H1 (cell line): ENCODE results near the gene RESP18. TPM values are rescaled to one million over a fixed set of nuclear protein-coding genes. Genes with fewer than 3 reads are reported as not detected.

ENCODE experiments used
- CTCF ChIA-PET: fragments of 300-600 bp; sonication (Branson Sonifier 250); formaldehyde crosslinking; loops from one replicate; lab custom pipeline; 2021; ENCODE audit not compliant: partially characterized antibody; lab: Charles Lee
- POLR2A ChIA-PET: fragments of 300-600 bp; sonication (Branson Sonifier 250); formaldehyde crosslinking; loops from one replicate; lab custom pipeline; 2021; ENCODE audit warnings: inconsistent platforms; ENCODE audit not compliant: partially characterized antibody; lab: Charles Lee
- DNase-seq, 2 experiments: peaks; one replicate each; pipeline versions ENCODE4 v3.0.0 to v3.0.0-alpha.2; 2010 to 2022; ENCODE audit warnings: low spot score in 2 of 2, low read depth in 1 of 2, mixed read lengths in 1 of 2
- FAIRE-seq: peaks from 2 replicates; lab custom pipeline; 2011; peaks lifted over from hg19 to GRCh38; lab: Jason Lieb, UNC
- H2AFZ ChIP-seq: 2 replicates; pipeline ENCODE4 v1.8.1; 2012; ENCODE audit warnings: low read length, inconsistent platforms
- H2AK5ac ChIP-seq: 2 replicates; pipeline ENCODE4 v1.6.1; 2013; ENCODE audit warnings: low read depth, low read length
- H2BK120ac ChIP-seq: replicated peaks from 2 replicates; pipeline ENCODE3; 2013; ENCODE audit warnings: low read depth, low read length, inconsistent platforms
- H2BK12ac ChIP-seq: 2 replicates; pipeline ENCODE4 v1.6.1; 2013; ENCODE audit warnings: low read depth, low read length
- H2BK15ac ChIP-seq: 2 replicates; pipeline ENCODE4 v1.6.1; 2013; ENCODE audit warnings: low read length
- H2BK20ac ChIP-seq: 2 replicates; pipeline ENCODE4 v1.6.1; 2013; ENCODE audit warnings: low read length
- H2BK5ac ChIP-seq: 2 replicates; pipeline ENCODE4 v1.6.1; 2013; ENCODE audit warnings: low read depth, low read length
- H3K14ac ChIP-seq: 2 replicates; pipeline ENCODE4 v1.6.1; 2013; ENCODE audit warnings: inconsistent platforms; ENCODE audit not compliant: insufficient read length
- H3K18ac ChIP-seq: 2 replicates; pipeline ENCODE4 v1.6.1; 2013; ENCODE audit warnings: low read length; ENCODE audit errors: extremely low read depth
- H3K23ac ChIP-seq: 2 replicates; pipeline ENCODE4 v1.6.1; 2013; ENCODE audit warnings: inconsistent platforms; ENCODE audit not compliant: insufficient read length
- H3K23me2 ChIP-seq: 2 replicates; pipeline ENCODE4 v1.6.1; 2013; ENCODE audit warnings: low read depth, low read length
- H3K27ac ChIP-seq: 2 replicates; pipeline ENCODE4 v1.6.1; 2011; ENCODE audit warnings: low read depth, low read length, inconsistent platforms
- H3K27me3 ChIP-seq, 4 experiments: replicated peaks in 1 of 4; 1 replicate in 1 of 4; 2 replicates in 3 of 4; pipeline versions ENCODE4 v1.6.1 to v1.8.1; 2011 to 2013; ENCODE audit warnings: low read length in 3 of 4, mild to moderate bottlenecking in 3 of 4, inconsistent platforms in 2 of 4, mixed read lengths in 2 of 4, moderate library complexity in 1 of 4; ENCODE audit not compliant: control insufficient read depth in 3 of 4, insufficient read depth in 3 of 4; ENCODE audit errors: extremely low read depth in 1 of 4
- H3K36me3 ChIP-seq, 4 experiments: 2 replicates each; pipeline versions ENCODE4 v1.6.1 to v1.8.1; 2011 to 2013; ENCODE audit warnings: mild to moderate bottlenecking in 4 of 4, low read length in 3 of 4, moderate library complexity in 2 of 4, control low read depth in 1 of 4, inconsistent platforms in 1 of 4; ENCODE audit not compliant: insufficient read depth in 4 of 4, control insufficient read depth in 2 of 4
- H3K4ac ChIP-seq: replicated peaks from 2 replicates; pipeline ENCODE3; 2013; ENCODE audit warnings: low read length, low read depth, mixed read lengths, inconsistent platforms; ENCODE audit not compliant: insufficient read length
- H3K4me1 ChIP-seq, 4 experiments: replicated peaks in 1 of 4; 1 replicate in 1 of 4; 2 replicates in 3 of 4; pipeline versions ENCODE4 v1.6.1 to v1.8.1; 2011 to 2013; ENCODE audit warnings: low read length in 3 of 4, inconsistent platforms in 2 of 4, mixed read lengths in 1 of 4; ENCODE audit not compliant: insufficient read depth in 4 of 4, control insufficient read depth in 3 of 4
- H3K4me2 ChIP-seq, 2 experiments: 2 replicates each; pipeline versions ENCODE4 v1.6.1 to v1.8.1; 2011 to 2013; ENCODE audit warnings: low read depth in 2 of 2, low read length in 2 of 2, control low read depth in 1 of 2, inconsistent platforms in 1 of 2, mild to moderate bottlenecking in 1 of 2; ENCODE audit not compliant: insufficient read depth in 1 of 2
- H3K4me3 ChIP-seq, 4 experiments: fragments of 200-600, 300-600 bp in 1 of 4; sonication (generic), shearing (Covaris generic), sonication (Bioruptor Twin) in 1 of 4; 2 replicates each; pipeline versions ENCODE4 v1.5.1 to v1.8.1; 2011 to 2016; ENCODE audit warnings: low read length in 4 of 4, low read depth in 3 of 4, control low read depth in 2 of 4, inconsistent platforms in 2 of 4, mild to moderate bottlenecking in 2 of 4, mixed read lengths in 1 of 4, moderate library complexity in 1 of 4; ENCODE audit not compliant: insufficient read depth in 2 of 4; ENCODE audit errors: extremely low read depth in 1 of 4
- H3K56ac ChIP-seq: replicated peaks from 2 replicates; pipeline ENCODE3; 2013; ENCODE audit warnings: low read depth, mild to moderate bottlenecking, mixed read lengths, low read length, inconsistent platforms; ENCODE audit not compliant: insufficient read length
- H3K79me1 ChIP-seq: 2 replicates; pipeline ENCODE4 v1.6.1; 2013; ENCODE audit warnings: low read depth, low read length, control low read depth
- H3K79me2 ChIP-seq, 2 experiments: 2 replicates each; pipeline versions ENCODE4 v1.6.1 to v1.8.1; 2012 to 2013; ENCODE audit warnings: low read length in 2 of 2, mild to moderate bottlenecking in 2 of 2, inconsistent platforms in 1 of 2; ENCODE audit not compliant: insufficient read depth in 2 of 2, control insufficient read depth in 1 of 2
- H3K9ac ChIP-seq, 4 experiments: replicated peaks in 1 of 4; 1 replicate in 1 of 4; 2 replicates in 3 of 4; pipeline versions ENCODE4 v1.6.1 to v1.8.1; 2011 to 2013; ENCODE audit warnings: low read depth in 3 of 4, low read length in 3 of 4, control low read depth in 2 of 4, mild to moderate bottlenecking in 2 of 4, moderate library complexity in 2 of 4, inconsistent platforms in 1 of 4; ENCODE audit errors: extremely low read depth in 1 of 4
- H3K9me3 ChIP-seq, 2 experiments: 2 replicates each; pipeline versions ENCODE4 v1.6.1 to v1.8.1; 2012 to 2013; ENCODE audit warnings: mild to moderate bottlenecking in 2 of 2, moderate library complexity in 2 of 2, control low read depth in 1 of 2, inconsistent platforms in 1 of 2, low read depth in 1 of 2, low read length in 1 of 2, mixed read lengths in 1 of 2; ENCODE audit not compliant: insufficient read depth in 2 of 2
- H4K20me1 ChIP-seq, 2 experiments: replicated peaks in 1 of 2; 2 replicates each; pipeline versions ENCODE3 to v1.8.1; 2011 to 2013; ENCODE audit warnings: inconsistent platforms in 2 of 2, low read length in 2 of 2, mild to moderate bottlenecking in 1 of 2; ENCODE audit not compliant: insufficient read depth in 2 of 2, control insufficient read depth in 1 of 2
- H4K5ac ChIP-seq: 2 replicates; pipeline ENCODE4 v1.6.1; 2013; ENCODE audit warnings: low read length, low read depth, mixed read lengths, inconsistent platforms; ENCODE audit not compliant: insufficient read length
- H4K8ac ChIP-seq: 2 replicates; pipeline ENCODE4 v1.8.0; 2013; ENCODE audit warnings: mild to moderate bottlenecking, moderate library complexity, low read length, inconsistent platforms; ENCODE audit not compliant: insufficient read depth; ENCODE audit errors: extremely low read depth
- H4K91ac ChIP-seq: replicated peaks from 2 replicates; pipeline ENCODE3; 2013; ENCODE audit warnings: low read length, mixed read lengths, inconsistent platforms; ENCODE audit not compliant: insufficient read length
- ASH2L ChIP-seq: fragments of 200-600, 300-600 bp; sonication (generic); IDR thresholded peaks from one replicate; pipeline ENCODE4 v1.7.1; 2017; ENCODE audit warnings: low read length
- NANOG ChIP-seq: IDR thresholded peaks from 2 replicates; pipeline ENCODE4 v1.6.1; 2011; ENCODE audit warnings: low read length, low read depth, mild to moderate bottlenecking, inconsistent platforms; ENCODE audit not compliant: insufficient read depth, poor library complexity, severe bottlenecking
- SRF ChIP-seq: IDR thresholded peaks from 2 replicates; pipeline ENCODE4 v1.6.1; 2011; ENCODE audit warnings: mild to moderate bottlenecking, low read depth, low read length, moderate library complexity
- WGBS, 2 experiments: shearing (Covaris generic) in 1 of 2; methylation state at CpG; one replicate each; pipeline versions ENCODE4 v1.1.6 to v1.1.7; 2013 to 2015; ENCODE audit warnings: low lambda C conversion rate in 2 of 2, mixed read lengths in 2 of 2, inconsistent platforms in 1 of 2, low coverage in 1 of 2, missing lambda C conversion rate in 1 of 2; ENCODE audit not compliant: insufficient replicate concordance in 2 of 2, insufficient coverage in 1 of 2, insufficient read length in 1 of 2; ENCODE audit errors: extremely low coverage in 1 of 2, missing lambda C conversion rate in 1 of 2; 5-methylcytosine and 5-hydroxymethylcytosine counted together
- polyA plus RNA-seq, 7 experiments: library from polyadenylated mRNA; depleted of rRNA in 3 of 7; stranded (reverse) in 5 of 7; unstranded in 2 of 7; fragments of >200 nt in 5 of 7; fragments of 200-250 nt in 2 of 7; gene quantifications; 1 replicate in 5 of 7; 2 replicates in 1 of 7; 4 replicates in 1 of 7; pipeline versions ENCODE4 v1.2.1 to v1.2.3, GENCODE V29; 2011 to 2013; ENCODE audit warnings: missing spikeins in 2 of 7, mixed read lengths in 2 of 7
- total RNA-seq: library from RNA; stranded (reverse); fragmentation: NEBNext Ultra II Directional; extraction: Animal tissue kit (Norgen Biotek cat#: 25700); gene quantifications from 2 replicates; pipeline ENCODE4 v1.2.1, GENCODE V29; 2021

The RESP18 gene
- total and polyA plus RNA-seq, 2 of the 8 experiments (the other 6 are each of a cell fraction or from before 2014, with no cell fraction given) = not detected

GRCh38 chr2:219306047-219306446 is 26.5 kb downstream of the RESP18 start:
- H4K91ac ChIP-seq = no peak overlapping the region
- H3K14ac ChIP-seq = no peak overlapping the region
- DNase-seq = no peak
- TF ChIP-seq NANOG = no peak
- no peak for TF ChIP-seq ASH2L
- TF ChIP-seq SRF = no peak
- peaks cover 0 to 9% (median 4%) of the 10 kb centered on the region in 4 experiments; a peak in 5 of 7 replicates for H3K4me1 ChIP-seq
- no peak overlapping the region for H2BK12ac ChIP-seq
- no peak overlapping the region for H3K27ac ChIP-seq
- no peak overlapping the region for H3K4ac ChIP-seq
- WGBS, 2 experiments = 86 to 100% methylated on average over 1 of the region's 1 CpG
- no peak overlapping the region for H3K4me2 ChIP-seq
- no peak overlapping the region for H3K23ac ChIP-seq
- no peak for FAIRE-seq
- no peak overlapping the region for H4K5ac ChIP-seq
- H2BK15ac ChIP-seq = no peak overlapping the region
- H3K9ac ChIP-seq = no peak overlapping the region
- no peak overlapping the region for H2BK5ac ChIP-seq
- no peak overlapping the region for H4K8ac ChIP-seq
- H3K4me3 ChIP-seq = no peak overlapping the region
- peaks cover 0 to 1% of the 10 kb centered on the region in 2 experiments for H4K20me1 ChIP-seq
- H3K27me3 ChIP-seq = peaks cover 0 to 14% (median 12%) of the 10 kb centered on the region in 4 experiments; a peak in 4 of 7 replicates
- no peak overlapping the region for H3K56ac ChIP-seq
- no peaks in the 10 kb centered on the region for H3K36me3 ChIP-seq
- H3K23me2 ChIP-seq = peaks cover 11% of the 10 kb centered on the region; the same call in 1 of the 2 replicates
- H2BK120ac ChIP-seq = no peak overlapping the region
- no peaks in the 10 kb centered on the region for H3K79me1 ChIP-seq
- no peak overlapping the region for H2AK5ac ChIP-seq
- H3K79me2 ChIP-seq = no peaks in the 10 kb centered on the region
- no peaks in the 10 kb centered on the region for H3K9me3 ChIP-seq
- H3K18ac ChIP-seq = no peak overlapping the region
- ChIA-PET CTCF (interaction anchor here (1.2 to 13.4 kb wide), 3 partner anchors 14 to 29 kb away, joined by 3 to 82 read pairs (median 6); no protein-coding TSS in a partner anchor), POLR2A (interaction anchor here (1.3 kb wide), 1 partner anchor 11 kb away, joined by 4 read pairs; no protein-coding TSS in a partner anchor)
- H2AFZ ChIP-seq = no peak overlapping the region
- no peak overlapping the region for H2BK20ac ChIP-seq
